Calu3 (cell line): ENCODE data around the gene ICAM2. TPM values are rescaled to one million over a fixed set of nuclear protein-coding genes. Genes with fewer than 3 reads are reported as not detected.

Source experiments
- BruUV-seq: library from RNA; stranded (reverse); fragments of 400-500 nt; replicated peaks from 2 replicates; lab custom pipeline; 2021; lab: Mats Ljungman, UMichigan
- CTCF ChIA-PET: fragments of 300-600 bp; sonication (Branson Sonifier 250); formaldehyde crosslinking; loops from one replicate; lab custom pipeline; 2022; ENCODE audit warnings: antibody characterized with exemption; lab: Charles Lee
- DNase-seq: peaks from one replicate; pipeline ENCODE4 v3.0.0; 2022
- H3K27ac Mint-ChIP-seq: one replicate; pipeline ENCODE4 v1.8.0; 2022; ENCODE audit warnings: mixed read lengths; ENCODE audit not compliant: unreplicated experiment
- H3K27me3 Mint-ChIP-seq: one replicate; pipeline ENCODE4 v1.8.0; 2022; ENCODE audit warnings: mixed read lengths; ENCODE audit not compliant: unreplicated experiment
- H3K36me3 Mint-ChIP-seq: one replicate; pipeline ENCODE4 v1.8.0; 2022; ENCODE audit warnings: mild to moderate bottlenecking, moderate library complexity, mixed read lengths; ENCODE audit not compliant: insufficient read depth, unreplicated experiment
- H3K4me1 Mint-ChIP-seq: one replicate; pipeline ENCODE4 v1.8.0; 2022; ENCODE audit warnings: mild to moderate bottlenecking, low read depth, mixed read lengths; ENCODE audit not compliant: unreplicated experiment
- H3K4me3 Mint-ChIP-seq: one replicate; pipeline ENCODE4 v1.8.0; 2022; ENCODE audit warnings: mild to moderate bottlenecking, low read depth, moderate library complexity, mixed read lengths; ENCODE audit not compliant: unreplicated experiment
- H3K9me3 Mint-ChIP-seq: one replicate; pipeline ENCODE4 v1.8.0; 2022; ENCODE audit warnings: low read depth, mixed read lengths; ENCODE audit not compliant: unreplicated experiment
- intact Hi-C: fragments of 100-400 bp; cut with micrococcal nuclease; formaldehyde crosslinking; loops from one replicate; pipeline ENCODE4 v1.10.0; 2022; ENCODE audit not compliant: unreplicated experiment
- total RNA-seq: library from RNA; stranded (reverse); gene quantifications from 2 replicates; pipeline ENCODE4 v1.2.3, GENCODE V29; 2022
- TF ChIP-seq, protein P1 (sequence below): fragments of 200-600 bp; IDR thresholded peaks from one replicate; pipeline ENCODE4 v1.8.0; 2022; ENCODE audit warnings: antibody characterized with exemption; ENCODE audit not compliant: unreplicated experiment

Gene ICAM2
- total RNA-seq, 1 experiment from 2014 or later = 4.4 TPM

DNA sequence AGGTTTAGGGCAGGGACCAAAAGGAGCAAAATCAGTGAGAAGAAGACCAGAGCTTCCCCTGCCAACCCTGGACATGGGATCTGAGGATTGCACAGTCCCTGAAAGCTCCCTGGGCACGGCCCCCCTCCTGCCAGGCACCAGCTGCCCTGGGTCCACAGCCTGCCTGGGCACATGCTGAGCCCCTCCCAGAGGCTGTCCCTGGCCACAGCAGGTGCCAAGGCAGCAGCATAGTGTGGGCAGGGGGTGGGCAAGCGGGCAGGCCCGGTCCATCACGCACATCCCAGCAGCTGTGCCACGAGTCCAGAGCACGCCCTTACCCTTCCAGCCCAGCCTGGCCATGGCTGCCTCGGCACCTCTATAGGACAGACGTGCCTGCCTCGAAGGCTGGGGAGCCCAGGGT is 60.4 kb downstream of the ICAM2 start:
- TF ChIP-seq, protein P1, sequence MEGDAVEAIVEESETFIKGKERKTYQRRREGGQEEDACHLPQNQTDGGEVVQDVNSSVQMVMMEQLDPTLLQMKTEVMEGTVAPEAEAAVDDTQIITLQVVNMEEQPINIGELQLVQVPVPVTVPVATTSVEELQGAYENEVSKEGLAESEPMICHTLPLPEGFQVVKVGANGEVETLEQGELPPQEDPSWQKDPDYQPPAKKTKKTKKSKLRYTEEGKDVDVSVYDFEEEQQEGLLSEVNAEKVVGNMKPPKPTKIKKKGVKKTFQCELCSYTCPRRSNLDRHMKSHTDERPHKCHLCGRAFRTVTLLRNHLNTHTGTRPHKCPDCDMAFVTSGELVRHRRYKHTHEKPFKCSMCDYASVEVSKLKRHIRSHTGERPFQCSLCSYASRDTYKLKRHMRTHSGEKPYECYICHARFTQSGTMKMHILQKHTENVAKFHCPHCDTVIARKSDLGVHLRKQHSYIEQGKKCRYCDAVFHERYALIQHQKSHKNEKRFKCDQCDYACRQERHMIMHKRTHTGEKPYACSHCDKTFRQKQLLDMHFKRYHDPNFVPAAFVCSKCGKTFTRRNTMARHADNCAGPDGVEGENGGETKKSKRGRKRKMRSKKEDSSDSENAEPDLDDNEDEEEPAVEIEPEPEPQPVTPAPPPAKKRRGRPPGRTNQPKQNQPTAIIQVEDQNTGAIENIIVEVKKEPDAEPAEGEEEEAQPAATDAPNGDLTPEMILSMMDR = no peak
- no peak overlapping the region for H3K4me3 Mint-ChIP-seq
- no peaks in the 10 kb centered on the region for H3K4me1 Mint-ChIP-seq
- H3K9me3 Mint-ChIP-seq = no peaks in the 10 kb centered on the region
- H3K36me3 Mint-ChIP-seq = no peaks in the 10 kb centered on the region
- intact Hi-C loops = no loop called here
- BruUV-seq = no TSS peak
- DNase-seq = no peak
- CTCF ChIA-PET = no interaction called here
- peaks cover 35% of the 10 kb centered on the region for H3K27me3 Mint-ChIP-seq
- no peak overlapping the region for H3K27ac Mint-ChIP-seq

- H3K4me1 Mint-ChIP-seq = no peaks in the 10 kb centered on the region
- DNase-seq = no peak
- no peak overlapping the region for H3K4me3 Mint-ChIP-seq
- CTCF ChIA-PET = no interaction called here
- H3K27me3 Mint-ChIP-seq = peaks cover 37% of the 10 kb centered on the region
- BruUV-seq = no TSS peak
- no peaks in the 10 kb centered on the region for H3K9me3 Mint-ChIP-seq
- H3K27ac Mint-ChIP-seq = no peak overlapping the region
- no peaks in the 10 kb centered on the region for H3K36me3 Mint-ChIP-seq
- intact Hi-C loops = no loop called here
- TF ChIP-seq, protein P1 = no peak
Observed at GRCh38 chr17:63956296-63956920, 64.0 kb downstream of the ICAM2 start.

- intact Hi-C loops = no loop called here
- CTCF ChIA-PET = no interaction called here
- no TSS peak for BruUV-seq
- no peak overlapping the region for H3K27ac Mint-ChIP-seq
- no peaks in the 10 kb centered on the region for H3K9me3 Mint-ChIP-seq
- H3K27me3 Mint-ChIP-seq = peaks cover 43% of the 10 kb centered on the region
- no peak overlapping the region for H3K4me3 Mint-ChIP-seq
- no peaks in the 10 kb centered on the region for H3K4me1 Mint-ChIP-seq
- TF ChIP-seq, protein P1 = no peak
- DNase-seq = no peak
- no peaks in the 10 kb centered on the region for H3K36me3 Mint-ChIP-seq
Observed at GRCh38 chr17:63955791-63956190, 64.6 kb downstream of the ICAM2 start.

DNA sequence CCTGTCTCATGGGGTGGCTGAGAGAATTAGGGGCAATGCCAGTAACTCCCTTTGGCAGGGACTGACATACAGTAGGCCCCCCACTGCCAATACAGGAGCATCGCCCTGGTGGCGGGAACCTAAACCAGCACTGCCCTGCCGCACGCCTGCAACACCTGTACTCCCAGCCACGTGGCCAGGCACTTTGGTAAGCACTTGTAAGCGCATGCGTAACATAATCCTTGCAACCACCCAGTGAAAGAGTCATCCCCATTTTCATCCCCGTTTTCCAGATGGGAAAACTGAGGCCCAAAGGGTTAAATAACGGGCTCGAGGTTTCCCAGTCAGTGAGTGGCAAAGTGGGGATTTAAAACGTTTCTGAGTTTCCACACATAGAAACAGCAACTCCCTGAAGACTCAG is 65.2 kb downstream of the ICAM2 start:
- Mint-ChIP-seq H3K27me3 (peaks cover 42% of the 10 kb centered on the region), H3K36me3 (no peaks in the 10 kb centered on the region), H3K27ac (no peak overlapping the region), H3K4me3 (no peak overlapping the region), H3K9me3 (no peaks in the 10 kb centered on the region), H3K4me1 (no peaks in the 10 kb centered on the region)
- BruUV-seq = no TSS peak
- TF ChIP-seq, protein P1 = no peak
- intact Hi-C loops = no loop called here
- DNase-seq = no peak
- CTCF ChIA-PET = interaction anchor here (0.6 kb wide), 1 partner anchor 65 kb away, joined by 3 read pairs; the partner anchor contains the start of gene ICAM2
